ENCODE results near the gene SDE2. TPM values are rescaled to one million over a fixed set of nuclear protein-coding genes. Genes with fewer than 3 reads are reported as not detected.

Gene SDE2
- total RNA-seq, 1 experiment from 2014 or later, result 18.3 TPM

GRCh38 chr1:226023735-226024134 lies 24.6 kb upstream of the SDE2 start:
- intact Hi-C loops (cut with micrococcal nuclease; ENCODE audit: unreplicated experiment), result loop anchor here (10.0 kb wide), 1 partner anchor 731 kb away; no protein-coding TSS in a partner anchor
- in situ Hi-C loops (cut with HindIII; ENCODE audit: low pct_unique_long_range_greater_than_20kb, low sequenced_read_pairs), result no loop called here
- Histone ChIP-seq H3K27ac (ENCODE audit: low read length) (no peak overlapping the region), H3K9me3 (ENCODE audit: control insufficient read depth, insufficient read depth, low read depth, low read length) (no peaks in the 10 kb centered on the region), H3K27me3 (ENCODE audit: control insufficient read depth, insufficient read depth, low read length) (no peaks in the 10 kb centered on the region), H3K4me3 (ENCODE audit: low read depth in 2 of 2, low read length in 2 of 2) (no peak overlapping the region), H3K4me1 (ENCODE audit: control insufficient read depth, insufficient read depth, low read length) (no peaks in the 10 kb centered on the region), H3K36me3 (ENCODE audit: control insufficient read depth, insufficient read depth, low read length) (no peaks in the 10 kb centered on the region)
- TF ChIP-seq TCF7L2 (IDR thresholded peaks at IDR 0.05; ENCODE audit: low read depth, low read length) (no peak), CTCF (IDR thresholded peaks at IDR 0.05) (no peak), POLR2AphosphoS5 (IDR thresholded peaks at IDR 0.05; ENCODE audit: low read depth, low read length) (no peak), REST (IDR thresholded peaks at IDR 0.05; ENCODE audit: insufficient read depth in 1 of 2, low read depth in 2 of 2, low read length in 1 of 2) (no peak), SIN3A (IDR thresholded peaks at IDR 0.05; ENCODE audit: borderline replicate concordance, insufficient read depth, low read depth, low read length) (no peak)
- no TSS peak for BruUV-seq (replicated peaks)
- CTCF ChIA-PET, result interaction anchor here (0.6 kb wide), 1 partner anchor 246 kb away, joined by 3 read pairs; no protein-coding TSS in a partner anchor
- ATAC-seq, result no peak
- DNase-seq (ENCODE audit: low read depth, low spot score), result no peak
- POLR2A ChIA-PET, result no interaction called here

GRCh38 chr1:226021801-226022200 lies 22.7 kb upstream of the SDE2 start:
- ChIA-PET CTCF (no interaction called here), POLR2A (no interaction called here)
- no TSS peak for BruUV-seq (replicated peaks)
- Histone ChIP-seq H3K36me3 (ENCODE audit: control insufficient read depth, insufficient read depth, low read length) (no peaks in the 10 kb centered on the region), H3K27ac (ENCODE audit: low read length) (no peak overlapping the region), H3K4me3 (ENCODE audit: low read depth in 2 of 2, low read length in 2 of 2) (no peak overlapping the region), H3K27me3 (ENCODE audit: control insufficient read depth, insufficient read depth, low read length) (no peaks in the 10 kb centered on the region), H3K4me1 (ENCODE audit: control insufficient read depth, insufficient read depth, low read length) (no peaks in the 10 kb centered on the region), H3K9me3 (ENCODE audit: control insufficient read depth, insufficient read depth, low read depth, low read length) (no peaks in the 10 kb centered on the region)
- TF ChIP-seq REST (IDR thresholded peaks at IDR 0.05; ENCODE audit: insufficient read depth in 1 of 2, low read depth in 2 of 2, low read length in 1 of 2) (no peak), SIN3A (IDR thresholded peaks at IDR 0.05; ENCODE audit: borderline replicate concordance, insufficient read depth, low read depth, low read length) (no peak), POLR2AphosphoS5 (IDR thresholded peaks at IDR 0.05; ENCODE audit: low read depth, low read length) (no peak), CTCF (IDR thresholded peaks at IDR 0.05) (no peak)
- ATAC-seq (no peak), DNase-seq (ENCODE audit: low read depth, low spot score) (no peak)
- intact Hi-C loops (cut with micrococcal nuclease; ENCODE audit: unreplicated experiment) (loop anchor here (10.0 kb wide), 1 partner anchor 733 kb away; no protein-coding TSS in a partner anchor), in situ Hi-C loops (cut with HindIII; ENCODE audit: low pct_unique_long_range_greater_than_20kb, low sequenced_read_pairs) (no loop called here)
